CD4-positive, alpha-beta T cell (primary cell): ENCODE results near the gene WDR35. TPM values are rescaled to one million over a fixed set of nuclear protein-coding genes. Genes with fewer than 3 reads are reported as not detected.

Experiments used
- ATAC-seq: fragments of 200-7000 bp; cut with Tn5 transposase; one replicate; pipeline ENCODE4 v1.10.0; 2022; ENCODE audit warnings: mild to moderate bottlenecking; ENCODE audit not compliant: poor library complexity
- CTCF ChIA-PET: fragments of 350-600 bp; sonication (Branson Sonifier 250); formaldehyde crosslinking; loops from one replicate; lab custom pipeline; 2021; ENCODE audit warnings: antibody characterized with exemption, inconsistent platforms; lab: Charles Lee
- POLR2A ChIA-PET: fragments of 350-600 bp; sonication (Branson Sonifier 250); formaldehyde crosslinking; loops from one replicate; lab custom pipeline; 2021; ENCODE audit warnings: antibody characterized with exemption, inconsistent platforms; lab: Charles Lee
- DNase-seq, 14 experiments: peaks; one replicate each; pipeline ENCODE4 v3.0.0-alpha.2; 2013 to 2020; ENCODE audit warnings: mixed read lengths in 2 of 14
- H3K27ac ChIP-seq, 2 donors: one replicate each; pipeline versions ENCODE4 v1.5.1 to v1.7.0; 2013; ENCODE audit warnings: low read length in 2 of 2, low read depth in 1 of 2, mild to moderate bottlenecking in 1 of 2
- H3K27me3 ChIP-seq, 2 experiments: 1 replicate in 1 of 2; 2 replicates in 1 of 2; pipeline versions ENCODE4 v1.6.1 to v1.7.0; 2013; ENCODE audit warnings: low read length in 2 of 2, control low read depth in 1 of 2, mild to moderate bottlenecking in 1 of 2, moderate library complexity in 1 of 2; ENCODE audit not compliant: insufficient read depth in 2 of 2, control insufficient read depth in 1 of 2
- H3K36me3 ChIP-seq: one replicate; pipeline ENCODE4 v1.6.1; 2013; ENCODE audit warnings: low read length, control low read depth; ENCODE audit not compliant: insufficient read depth
- H3K4me1 ChIP-seq: one replicate; pipeline ENCODE4 v1.6.1; 2013; ENCODE audit warnings: low read length, control low read depth; ENCODE audit not compliant: insufficient read depth
- H3K4me3 ChIP-seq: one replicate; pipeline ENCODE4 v1.5.1; 2013; ENCODE audit warnings: mild to moderate bottlenecking, low read length, moderate library complexity
- H3K9me3 ChIP-seq, 2 experiments: 1 replicate in 1 of 2; 2 replicates in 1 of 2; pipeline versions ENCODE4 v1.6.1 to v1.7.0; 2013; ENCODE audit warnings: low read length in 2 of 2, mild to moderate bottlenecking in 2 of 2, control low read depth in 1 of 2, moderate library complexity in 1 of 2; ENCODE audit not compliant: control insufficient read depth in 1 of 2, insufficient read depth in 1 of 2
- H3K27ac Mint-ChIP-seq: one replicate; pipeline ENCODE4 v1.8.0; 2020; ENCODE audit warnings: mixed read lengths
- H3K27me3 Mint-ChIP-seq: one replicate; pipeline ENCODE4 v1.8.0; 2021; ENCODE audit warnings: mixed read lengths
- H3K36me3 Mint-ChIP-seq: one replicate; pipeline ENCODE4 v1.8.0; 2021; ENCODE audit warnings: low read depth, mixed read lengths
- H3K4me1 Mint-ChIP-seq: one replicate; pipeline ENCODE4 v1.8.0; 2021; ENCODE audit warnings: low read depth, mixed read lengths
- H3K4me3 Mint-ChIP-seq: one replicate; pipeline ENCODE4 v1.8.0; 2020; ENCODE audit warnings: mild to moderate bottlenecking, mixed read lengths
- H3K9me3 Mint-ChIP-seq: one replicate; pipeline ENCODE4 v1.8.0; 2020; ENCODE audit warnings: mixed read lengths
- CTCF ChIP-seq: fragments of 200-600 bp; IDR thresholded peaks from one replicate; pipeline ENCODE4 v1.8.0; 2022; ENCODE audit warnings: antibody characterized with exemption, mild to moderate bottlenecking
- intact Hi-C, 2 experiments: fragments of 100-400 bp; cut with DNase I in 1 of 2; cut with micrococcal nuclease in 1 of 2; formaldehyde crosslinking; loops; one replicate each; pipeline versions ENCODE4 v1.15.1 to v1.9.0; 2023 to 2025; cut with DNase I, micrococcal nuclease
- total RNA-seq, 174 experiments: library from RNA in 2 of 174; stranded (reverse) in 2 of 174; gene quantifications; one replicate each; pipeline ENCODE4 v1.2.3 and lab custom pipeline; 2021 to 2026

WDR35 gene
- total RNA-seq, 2 experiments from 2014 or later = 2.8 to 3.2 TPM

GRCh38 chr2:19902216-19902740 lies 87.6 kb downstream of the WDR35 start:
- CTCF ChIA-PET = no interaction called here
- H3K27ac ChIP-seq = peak overlapping the region; percentile 94 to 97

GRCh38 chr2:19901442-19902215 lies 88.3 kb downstream of the WDR35 start, which contains the start of gene TTC32:
Gene TTC32, minus strand, starts transcription at chr2:19901983. Its CDS starts 129 bp downstream, at chr2:19901854.
- ATAC-seq (peak; percentile 85), DNase-seq (peak; percentile 90 to 96 (median 92))
- Mint-ChIP-seq H3K4me3 (peak within 1 kb of the TSS; percentile 93), H3K27ac (peak within 1 kb of the TSS; percentile 91), H3K27me3 (peaks cover 8% of the 10 kb centered on the region), H3K9me3 (no peaks in the 10 kb centered on the region), H3K4me1 (peaks cover 40% of the 10 kb centered on the region), H3K36me3 (peaks cover 29% of the 10 kb centered on the region)
- CTCF ChIA-PET = interaction anchor here (1.0 kb wide), 1 partner anchor 749 kb away, joined by 3 read pairs; the partner anchor contains the start of gene HS1BP3
- POLR2A ChIA-PET = interaction anchor here (0.7 to 4.0 kb wide), 14 partner anchors 9 to 1342 kb away, joined by 3 to 37 read pairs (median 5); partner anchors contain the start of genes HS1BP3, LAPTM4A, RDH14 and RHOB
- peaks cover 0 to 5% of the 10 kb centered on the region in 2 experiments for H3K27me3 ChIP-seq
- TF ChIP-seq CTCF = no peak
- H3K27ac ChIP-seq = peak within 1 kb of the TSS; percentile 94 to 97
- intact Hi-C loops = loop anchor here (1.0 to 10.0 kb wide), 11 partner anchors 33 to 1341 kb away; partner anchors contain the start of genes RDH14 (in 2 of the 2), HS1BP3 (in 1 of the 2), LAPTM4A (in 1 of the 2) and PUM2 (in 1 of the 2)
- no peaks in the 10 kb centered on the region for H3K36me3 ChIP-seq
- peak within 1 kb of the TSS; percentile 72 for H3K4me3 ChIP-seq
- H3K4me1 ChIP-seq = peaks cover 14% of the 10 kb centered on the region
- no peaks in the 10 kb centered on the region for H3K9me3 ChIP-seq

More at GRCh38 chr2:19902216-19902740, 87.6 kb downstream of the WDR35 start:
- Mint-ChIP-seq H3K27me3 (peaks cover 8% of the 10 kb centered on the region), H3K4me3 (peak overlapping the region; percentile 93), H3K4me1 (peaks cover 38% of the 10 kb centered on the region), H3K9me3 (no peaks in the 10 kb centered on the region), H3K27ac (peak overlapping the region; percentile 91), H3K36me3 (peaks cover 29% of the 10 kb centered on the region)
- Histone ChIP-seq H3K36me3 (no peaks in the 10 kb centered on the region), H3K9me3 (no peaks in the 10 kb centered on the region), H3K27me3 (peaks cover 0 to 5% of the 10 kb centered on the region in 2 experiments), H3K4me3 (peak overlapping the region; percentile 72), H3K4me1 (peaks cover 14% of the 10 kb centered on the region)
- TF ChIP-seq CTCF = no peak
- ATAC-seq (peak; percentile 10), DNase-seq (peak in 2 of 14 experiments; percentile 22 to 45)
- intact Hi-C loops = loop anchor here (1.0 to 10.0 kb wide), 6 partner anchors 83 to 1341 kb away; partner anchors contain the start of genes RDH14 (in 2 of the 2) and HS1BP3 (in 1 of the 2)
- POLR2A ChIA-PET = interaction anchor here (0.8 kb wide), 1 partner anchor 12 kb away, joined by 4 read pairs; no protein-coding TSS in a partner anchor

- Mint-ChIP-seq H3K36me3 (peaks cover 33% of the 10 kb centered on the region), H3K27me3 (peaks cover 8% of the 10 kb centered on the region), H3K4me1 (peaks cover 42% of the 10 kb centered on the region), H3K27ac (peak overlapping the region; percentile 91), H3K9me3 (no peaks in the 10 kb centered on the region), H3K4me3 (peak overlapping the region; percentile 93)
- TF ChIP-seq CTCF = no peak
- Histone ChIP-seq H3K4me3 (peak overlapping the region; percentile 72), H3K4me1 (peaks cover 14% of the 10 kb centered on the region), H3K27me3 (peaks cover 0 to 5% of the 10 kb centered on the region in 2 experiments), H3K9me3 (no peaks in the 10 kb centered on the region), H3K36me3 (no peaks in the 10 kb centered on the region), H3K27ac (peak overlapping the region; percentile 94 to 97)
- ChIA-PET CTCF (interaction anchor here (1.0 kb wide), 1 partner anchor 750 kb away, joined by 3 read pairs; the partner anchor contains the start of gene HS1BP3), POLR2A (interaction anchor here (0.6 to 4.0 kb wide), 18 partner anchors 9 to 1341 kb away, joined by 3 to 37 read pairs (median 5); partner anchors contain the start of genes HS1BP3, LAPTM4A, RDH14 and RHOB)
- peak; percentile 5 for ATAC-seq
- DNase-seq = peak in 2 of 14 experiments; percentile 11 to 62
- intact Hi-C loops = loop anchor here (1.0 to 10.0 kb wide), 8 partner anchors 32 to 1339 kb away; partner anchors contain the start of genes HS1BP3 (in 1 of the 2), LAPTM4A (in 1 of the 2), PUM2 (in 1 of the 2) and RDH14 (in 1 of the 2)
These were observed 88.9 kb downstream of the WDR35 start for GRCh38 chr2:19900931-19901441.
